HG03565 (cell line): Measurements from ENCODE around the gene PDHB.

Source experiments
- ATAC-seq: cut with Tn5 transposase; IDR thresholded peaks from one replicate; pipeline ENCODE4 v1.9.1; 2021; ENCODE audit warnings: mild to moderate bottlenecking, moderate library complexity; ENCODE audit not compliant: unreplicated experiment

The PDHB gene

GRCh38 chr3:58404396-58404795 is 29.2 kb downstream of the PDHB start:
- no peak for ATAC-seq

- no peak for ATAC-seq
Measured at GRCh38 chr3:58403513-58404109, 30.0 kb downstream of the PDHB start.

GRCh38 chr3:58398669-58399333 is 34.8 kb downstream of the PDHB start:
- ATAC-seq = no peak

- ATAC-seq = no peak
Measured at GRCh38 chr3:58394339-58394738, 39.3 kb downstream of the PDHB start.

- ATAC-seq = no peak
Measured at GRCh38 chr3:58392181-58392580, 41.5 kb downstream of the PDHB start.

GRCh38 chr3:58391156-58391865 is 42.3 kb downstream of the PDHB start:
- no peak for ATAC-seq

GRCh38 chr3:58388550-58389091 is 45.0 kb downstream of the PDHB start:
- no peak for ATAC-seq

- no peak for ATAC-seq
Measured at GRCh38 chr3:58387650-58388546, 45.7 kb downstream of the PDHB start.

GRCh38 chr3:58386626-58387365 is 46.8 kb downstream of the PDHB start:
- no peak for ATAC-seq

- ATAC-seq = no peak
Measured at GRCh38 chr3:58384381-58385090, 49.1 kb downstream of the PDHB start.

GRCh38 chr3:58383904-58384303 is 49.7 kb downstream of the PDHB start:
- no peak for ATAC-seq

- ATAC-seq = no peak
Measured at GRCh38 chr3:58383476-58383875, 50.2 kb downstream of the PDHB start.

- ATAC-seq = no peak
Measured at GRCh38 chr3:58379351-58380073, 54.1 kb downstream of the PDHB start.

GRCh38 chr3:58377750-58378149 is 55.9 kb downstream of the PDHB start:
- no peak for ATAC-seq
